SH-SY5Y (cell line): ENCODE results near the gene FLVCR1.

Source experiments
- GATA2 ChIP-seq: IDR thresholded peaks from 2 replicates; pipeline ENCODE4 v1.6.1; 2011; ENCODE audit warnings: mild to moderate bottlenecking, low read depth, low read length
- GATA3 ChIP-seq: IDR thresholded peaks from 2 replicates; pipeline ENCODE4 v1.6.1; 2011; ENCODE audit warnings: low read depth, mild to moderate bottlenecking, low read length, moderate library complexity

DNA sequence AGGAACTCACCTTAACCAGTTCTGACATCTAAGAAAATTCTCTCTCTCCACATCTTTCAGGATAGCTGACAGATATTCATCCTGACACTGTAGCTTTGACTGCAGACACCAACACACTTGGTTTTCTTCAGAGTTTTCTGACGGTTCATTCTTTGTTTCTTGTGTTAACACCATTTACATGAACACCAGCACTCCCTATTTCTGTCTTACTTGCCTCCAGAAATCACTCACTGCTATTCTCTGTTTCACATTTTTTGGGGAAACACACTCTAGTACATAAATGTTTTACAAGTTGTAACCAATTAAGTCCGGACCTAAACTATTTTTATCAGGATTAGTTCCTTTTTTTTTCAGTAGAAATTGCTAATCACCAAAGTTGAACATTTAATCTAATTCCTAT lies 15.4 kb downstream of the FLVCR1 start:
- no peak for TF ChIP-seq GATA2
- no peak for TF ChIP-seq GATA3
